ENCODE measurements around the gene MVP. TPM values are rescaled to one million over a fixed set of nuclear protein-coding genes. Genes with fewer than 3 reads are reported as not detected.
A peak's percentile ranks its signal among the peaks of the same experiment; 100 is the strongest.

MVP gene
- total RNA-seq, 2 donors from 2014 or later = 44.4 to 77.9 TPM

DNA sequence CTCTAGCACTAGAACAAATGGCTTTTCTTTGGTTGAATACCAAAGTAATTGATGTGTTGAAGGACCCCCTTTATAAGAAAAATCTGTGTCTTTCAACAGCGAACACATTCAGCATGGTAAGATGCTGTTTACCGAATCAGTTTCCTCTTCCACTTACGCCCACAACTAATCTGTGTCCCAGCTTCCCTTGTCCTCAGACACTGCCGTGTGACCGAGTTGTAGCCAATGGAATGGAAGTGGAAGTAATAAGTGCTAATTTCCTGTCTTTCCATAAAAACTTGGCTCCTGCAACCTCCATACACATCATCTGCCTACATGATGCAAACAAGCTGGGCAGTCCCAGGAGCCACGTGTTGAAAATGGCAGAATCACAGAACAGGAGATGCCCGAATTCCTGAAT, 32.4 kb downstream of the MVP start:
- TF ChIP-seq, protein P1, sequence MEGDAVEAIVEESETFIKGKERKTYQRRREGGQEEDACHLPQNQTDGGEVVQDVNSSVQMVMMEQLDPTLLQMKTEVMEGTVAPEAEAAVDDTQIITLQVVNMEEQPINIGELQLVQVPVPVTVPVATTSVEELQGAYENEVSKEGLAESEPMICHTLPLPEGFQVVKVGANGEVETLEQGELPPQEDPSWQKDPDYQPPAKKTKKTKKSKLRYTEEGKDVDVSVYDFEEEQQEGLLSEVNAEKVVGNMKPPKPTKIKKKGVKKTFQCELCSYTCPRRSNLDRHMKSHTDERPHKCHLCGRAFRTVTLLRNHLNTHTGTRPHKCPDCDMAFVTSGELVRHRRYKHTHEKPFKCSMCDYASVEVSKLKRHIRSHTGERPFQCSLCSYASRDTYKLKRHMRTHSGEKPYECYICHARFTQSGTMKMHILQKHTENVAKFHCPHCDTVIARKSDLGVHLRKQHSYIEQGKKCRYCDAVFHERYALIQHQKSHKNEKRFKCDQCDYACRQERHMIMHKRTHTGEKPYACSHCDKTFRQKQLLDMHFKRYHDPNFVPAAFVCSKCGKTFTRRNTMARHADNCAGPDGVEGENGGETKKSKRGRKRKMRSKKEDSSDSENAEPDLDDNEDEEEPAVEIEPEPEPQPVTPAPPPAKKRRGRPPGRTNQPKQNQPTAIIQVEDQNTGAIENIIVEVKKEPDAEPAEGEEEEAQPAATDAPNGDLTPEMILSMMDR (IDR thresholded peaks at IDR 0.05) = no peak
- H3K27me3 ChIP-seq = no peaks in the 10 kb centered on the region
- H3K4me1 ChIP-seq = no peaks in the 10 kb centered on the region
- H3K27ac ChIP-seq = peak overlapping the region in 1 of 2 donors; percentile 24
- peaks cover 3% of the 10 kb centered on the region for H3K36me3 ChIP-seq
- H3K9me3 ChIP-seq = no peaks in the 10 kb centered on the region
- peak; percentile 68 for DNase-seq (ENCODE audit: low spot score)
- H3K4me3 ChIP-seq = no peak overlapping the region

DNA sequence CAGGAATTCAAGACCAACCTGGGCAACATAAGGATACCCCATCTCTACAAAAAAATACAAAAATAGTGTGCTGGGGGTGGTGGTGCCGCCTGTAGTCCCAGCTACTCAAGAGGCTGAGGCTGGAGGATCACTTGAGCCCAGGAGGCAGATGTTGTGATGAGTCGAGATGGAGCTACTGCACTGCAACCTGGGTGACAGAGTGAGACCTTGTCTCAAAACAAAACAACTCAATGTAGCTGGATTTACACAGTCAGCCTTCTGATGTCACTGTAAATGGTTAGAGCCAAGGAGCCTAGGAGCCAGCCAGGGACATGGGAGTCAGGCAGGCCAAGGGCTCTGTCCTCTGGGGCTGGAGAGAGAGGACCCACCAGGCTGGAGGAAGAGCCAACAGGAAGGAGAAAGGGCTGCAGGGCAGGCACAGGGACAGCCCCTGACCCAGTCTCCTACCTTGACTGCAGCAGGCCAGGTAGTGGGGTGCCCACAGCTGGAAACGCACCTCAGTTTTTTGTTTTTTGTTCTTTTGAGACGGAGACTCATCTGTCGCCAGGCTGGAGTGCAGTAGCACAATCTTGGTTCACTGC, 34.3 kb downstream of the MVP start:
- Histone ChIP-seq H3K27me3 (no peaks in the 10 kb centered on the region), H3K36me3 (peaks cover 15% of the 10 kb centered on the region), H3K4me3 (no peak overlapping the region), H3K9me3 (no peaks in the 10 kb centered on the region), H3K27ac (no peak overlapping the region), H3K4me1 (no peaks in the 10 kb centered on the region)
- TF ChIP-seq, protein P1 (IDR thresholded peaks at IDR 0.05) = no peak
- DNase-seq (ENCODE audit: low spot score) = no peak

DNA sequence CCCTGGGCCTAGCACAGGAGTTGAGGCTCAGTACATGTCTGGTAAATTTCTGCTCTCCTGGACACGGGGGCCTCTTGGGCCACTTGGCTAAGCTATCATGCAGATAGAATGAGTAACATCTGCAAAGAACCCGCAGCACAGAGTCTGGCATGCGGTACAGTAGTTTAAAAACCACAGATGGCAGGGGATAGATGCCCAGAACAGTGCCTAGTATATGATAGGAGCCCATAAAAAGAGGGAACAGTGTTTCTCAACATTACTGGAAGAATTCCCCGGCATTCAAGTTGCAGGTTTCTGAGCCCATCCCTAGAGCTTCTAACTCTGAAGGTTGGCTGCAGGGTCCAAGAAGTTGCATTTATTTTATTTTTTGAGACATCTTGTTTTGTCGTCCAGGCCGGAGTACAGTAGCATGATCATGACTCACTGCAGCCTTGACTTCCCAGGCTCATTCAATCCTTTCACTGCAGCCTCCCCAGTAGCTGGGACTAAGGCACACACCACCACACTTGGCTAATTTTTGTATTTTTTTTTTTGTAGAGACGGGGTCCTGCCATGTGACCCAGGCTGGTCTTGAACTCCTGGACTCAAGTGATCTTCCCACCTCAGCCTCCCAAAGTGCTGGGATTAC, 37.0 kb downstream of the MVP start:
- Histone ChIP-seq H3K4me1 (peaks cover 0 to 18% of the 10 kb centered on the region in 2 donors), H3K9me3 (no peaks in the 10 kb centered on the region), H3K4me3 (no peak overlapping the region), H3K27me3 (no peaks in the 10 kb centered on the region), H3K27ac (no peak overlapping the region), H3K36me3 (peaks cover 30% of the 10 kb centered on the region)
- no peak for DNase-seq (ENCODE audit: low spot score)
- TF ChIP-seq, protein P1 (IDR thresholded peaks at IDR 0.05) = no peak

DNA sequence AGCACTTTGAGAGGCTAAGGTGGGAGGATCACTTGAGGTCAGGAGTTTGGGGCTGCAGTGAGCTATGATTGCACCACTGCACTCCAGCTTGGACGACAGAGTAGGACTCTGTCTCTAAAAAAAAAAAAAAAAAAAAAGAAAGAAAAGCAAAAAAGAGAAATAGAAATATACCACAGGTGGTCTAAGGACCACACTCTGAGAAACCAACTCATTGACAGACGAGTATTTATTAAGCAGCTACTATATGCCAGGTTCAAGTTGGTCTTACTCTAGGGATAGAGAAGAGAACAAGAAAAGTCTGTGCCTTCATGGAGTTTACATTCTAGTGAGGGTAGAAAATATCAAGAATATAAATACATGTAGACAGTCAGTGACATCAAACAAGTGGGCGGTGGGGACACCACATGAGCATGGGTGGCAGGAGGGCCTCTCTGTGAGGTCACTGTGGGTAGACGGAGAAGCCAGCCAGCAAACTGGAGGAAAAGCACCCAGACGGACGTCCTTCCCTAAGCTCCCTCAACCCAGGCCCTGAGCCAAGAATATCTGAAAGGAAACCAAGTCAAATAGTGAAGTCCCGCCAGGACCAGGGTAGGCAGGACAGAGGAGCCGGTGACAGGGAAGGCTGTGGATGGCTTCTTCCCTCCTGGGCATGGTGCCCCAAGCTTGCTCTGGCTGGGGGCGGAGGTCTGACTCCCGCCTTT, 38.0 kb downstream of the MVP start:
- no peak overlapping the region for H3K4me3 ChIP-seq
- TF ChIP-seq, protein P1 (IDR thresholded peaks at IDR 0.05) = no peak
- H3K9me3 ChIP-seq = no peaks in the 10 kb centered on the region
- peaks cover 30% of the 10 kb centered on the region for H3K36me3 ChIP-seq
- no peak for DNase-seq (ENCODE audit: low spot score)
- peaks cover 0 to 22% of the 10 kb centered on the region in 2 donors for H3K4me1 ChIP-seq
- no peak overlapping the region for H3K27ac ChIP-seq
- no peaks in the 10 kb centered on the region for H3K27me3 ChIP-seq

- Histone ChIP-seq H3K9me3 (no peaks in the 10 kb centered on the region), H3K4me1 (peaks cover 0 to 27% of the 10 kb centered on the region in 2 donors), H3K4me3 (no peak overlapping the region), H3K27me3 (no peaks in the 10 kb centered on the region), H3K27ac (no peak overlapping the region), H3K36me3 (peaks cover 30% of the 10 kb centered on the region)
- DNase-seq (ENCODE audit: low spot score) = no peak
- TF ChIP-seq, protein P1 (IDR thresholded peaks at IDR 0.05) = no peak
Observed at GRCh38 chr16:29858974-29859373, 38.7 kb downstream of the MVP start.
